ENCODE measurements around the gene VPS51.

VPS51 gene

DNA sequence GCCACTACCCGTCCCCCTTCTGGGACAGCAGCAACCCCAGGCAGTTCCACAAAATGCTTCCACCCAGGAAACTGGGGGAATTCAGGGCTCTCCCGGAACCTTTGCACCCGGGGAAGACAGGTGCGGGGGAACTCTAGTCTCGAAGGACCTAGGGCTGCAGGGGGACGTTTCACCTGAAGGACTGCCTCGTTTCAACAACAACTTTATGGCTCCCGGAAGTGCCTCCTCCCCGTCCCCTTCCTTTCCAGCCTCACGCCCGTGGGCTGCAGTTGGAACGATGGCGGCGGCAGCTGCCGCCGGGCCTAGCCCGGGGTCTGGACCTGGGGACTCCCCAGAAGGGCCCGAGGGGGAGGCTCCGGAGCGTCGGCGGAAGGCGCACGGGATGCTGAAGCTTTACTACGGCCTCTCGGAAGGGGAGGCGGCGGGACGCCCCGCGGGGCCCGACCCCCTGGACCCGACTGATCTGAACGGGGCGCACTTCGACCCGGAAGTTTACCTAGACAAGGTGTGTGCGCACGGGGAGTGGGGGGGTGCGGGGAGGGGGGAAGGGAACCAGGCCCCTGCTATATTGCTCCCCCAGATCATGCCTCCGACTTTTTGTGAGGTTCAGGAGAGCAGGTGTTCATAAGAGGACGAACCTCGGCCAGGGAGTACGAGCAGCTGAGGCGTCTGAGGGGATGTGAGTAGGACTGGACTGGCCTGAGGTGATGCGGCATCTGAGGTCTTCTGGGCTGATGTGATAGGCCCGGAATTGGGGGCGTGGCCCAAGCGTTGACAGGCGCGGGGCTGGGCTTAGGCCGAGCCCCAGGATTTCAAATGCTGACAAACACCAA lies at the start of gene VPS51:
TSS of gene VPS51 (plus strand) at position 241 of the 833 bp plus-strand sequence. CDS start at position 278, 37 bp downstream.
- in situ Hi-C loops (cut with MboI; ENCODE audit: low sequenced_read_pairs) = no loop called here

DNA sequence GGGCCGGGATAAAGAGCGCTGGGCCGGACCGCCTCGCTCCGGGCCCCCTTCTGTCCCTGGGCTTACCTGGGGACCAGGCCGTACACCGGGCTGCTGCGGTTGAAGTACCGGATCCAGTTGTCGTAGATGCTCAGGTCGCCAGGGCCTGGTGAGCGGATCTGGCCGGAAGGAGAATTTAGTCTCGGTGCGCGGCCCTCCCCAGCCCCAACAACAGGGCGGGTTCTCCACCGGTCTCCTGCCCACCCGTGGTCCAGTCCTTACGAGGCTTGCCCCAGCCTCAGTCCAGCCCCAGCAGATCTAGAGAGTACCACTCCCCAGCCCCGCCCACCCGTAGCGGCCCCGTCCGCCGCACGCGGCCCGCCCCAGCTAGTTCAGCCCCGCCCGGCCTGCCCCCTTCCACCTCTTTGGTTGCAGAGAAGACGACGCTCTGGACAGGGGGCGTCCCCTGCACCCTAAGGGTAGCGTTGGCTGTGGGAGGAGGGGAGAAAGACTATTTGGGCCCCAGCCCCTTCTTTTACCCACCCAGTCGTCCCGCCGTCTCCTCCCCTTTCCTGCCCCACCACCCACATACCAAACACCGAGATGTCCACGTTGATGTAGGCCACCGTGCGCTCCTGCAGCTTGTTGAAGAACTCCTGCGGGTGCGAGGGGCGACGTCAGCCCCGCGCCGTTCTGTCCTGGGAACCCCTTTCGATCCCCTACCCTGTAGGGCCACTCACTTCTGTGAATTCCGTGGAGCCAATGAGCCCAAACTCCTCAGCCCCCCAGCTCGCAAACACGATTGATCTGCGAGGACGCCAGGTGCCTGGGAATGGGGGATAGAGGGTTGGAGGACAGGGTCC lies 48.2 kb upstream of the VPS51 start:
- in situ Hi-C loops (cut with MboI; ENCODE audit: low sequenced_read_pairs) = no loop called here

DNA sequence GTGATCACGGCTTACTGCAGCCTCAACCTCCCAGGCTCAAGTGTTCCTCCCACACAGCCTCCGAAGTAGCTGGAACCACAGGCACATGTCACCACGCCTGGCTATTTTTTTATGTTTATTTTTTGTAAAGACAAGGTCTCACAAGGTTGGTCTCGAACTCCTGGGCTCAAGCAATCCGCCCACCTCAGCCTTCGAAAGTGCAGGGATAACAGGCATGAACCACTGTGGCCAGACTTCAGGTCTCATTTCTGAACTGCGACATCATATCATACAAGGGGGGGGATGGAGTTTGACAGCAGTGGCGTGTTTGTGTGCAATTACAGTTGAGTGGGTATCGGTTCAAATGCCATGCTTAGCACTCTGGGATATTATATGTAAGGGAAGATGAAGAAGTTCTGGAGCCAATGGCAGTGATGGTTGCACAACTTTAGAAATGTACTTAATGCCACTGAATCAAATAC lies 44.6 kb upstream of the VPS51 start:
- in situ Hi-C loops (cut with MboI; ENCODE audit: low sequenced_read_pairs) = no loop called here

DNA sequence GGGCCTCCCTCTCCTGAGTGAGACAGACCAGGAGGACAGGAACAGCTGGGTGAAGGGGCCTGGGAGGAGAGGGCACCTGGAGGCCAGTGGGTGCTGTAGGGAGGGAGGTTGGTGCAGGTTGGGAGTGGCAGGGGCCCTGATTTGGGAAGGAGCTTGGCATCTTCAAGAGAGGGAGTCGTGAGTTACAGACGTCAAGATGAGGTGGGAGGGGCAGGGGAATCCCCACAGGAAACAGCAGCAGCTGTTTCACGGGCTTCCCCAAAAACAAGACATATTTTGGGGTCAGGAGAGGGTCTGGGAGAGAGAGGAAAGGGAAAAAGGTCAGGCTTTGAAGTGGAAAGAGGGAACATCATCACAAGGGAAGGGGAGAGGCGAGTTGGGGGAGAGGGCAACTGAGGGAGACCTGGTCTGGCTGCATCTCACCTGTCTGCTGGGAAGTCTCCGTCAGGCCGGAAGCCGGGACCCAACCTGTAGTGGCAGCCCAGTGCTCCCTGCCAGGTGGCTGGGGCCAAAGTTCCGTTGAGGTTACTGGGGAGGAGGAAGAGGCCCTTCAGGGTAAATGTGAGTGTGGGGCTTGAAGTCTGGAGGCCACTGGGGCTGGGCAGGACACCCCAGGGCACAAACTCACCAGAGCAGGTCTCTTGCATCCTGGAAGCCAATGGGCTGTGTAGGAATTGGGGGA lies 42.0 kb upstream of the VPS51 start:
- in situ Hi-C loops (cut with MboI; ENCODE audit: low sequenced_read_pairs) = no loop called here

DNA sequence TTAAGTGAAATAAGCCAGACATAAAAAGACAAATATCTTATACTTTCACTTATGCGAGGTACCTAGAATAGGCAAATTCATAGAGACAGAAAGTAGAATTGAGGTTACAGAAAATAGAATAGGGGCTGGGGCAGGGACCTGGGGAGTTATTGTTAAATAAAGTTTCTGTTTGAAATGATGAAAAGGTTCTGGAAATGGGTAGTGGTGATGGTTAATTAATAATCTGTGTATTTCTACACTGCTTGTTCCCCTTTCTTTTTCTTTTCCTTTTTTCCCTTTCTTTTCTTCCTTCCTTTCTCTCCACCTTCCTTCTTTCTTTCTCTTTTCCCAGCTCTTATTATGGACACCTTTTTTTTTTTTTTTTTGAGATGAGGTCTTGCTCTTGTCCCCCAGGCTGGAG lies 40.5 kb upstream of the VPS51 start:
- in situ Hi-C loops (cut with MboI; ENCODE audit: low sequenced_read_pairs) = no loop called here

DNA sequence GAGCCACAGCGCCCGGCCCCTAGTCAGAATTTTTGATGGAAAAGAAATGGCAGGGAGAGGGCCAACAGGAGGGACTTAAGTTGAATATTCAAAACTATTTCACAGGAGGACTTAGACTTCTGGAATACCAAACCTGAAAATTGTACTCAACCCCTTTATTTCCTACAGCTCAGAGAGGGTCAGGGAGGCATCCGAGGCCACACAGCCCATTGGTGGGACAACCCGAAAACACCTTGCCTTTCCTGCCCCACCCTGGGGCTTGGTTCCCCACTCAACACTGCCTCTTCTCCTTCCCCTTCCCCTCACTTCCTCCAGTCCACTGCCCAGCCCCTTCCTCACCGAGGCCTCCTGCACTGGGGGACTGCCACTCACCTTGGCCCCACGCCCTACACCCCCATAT lies 39.0 kb upstream of the VPS51 start:
- in situ Hi-C loops (cut with MboI; ENCODE audit: low sequenced_read_pairs) = no loop called here

DNA sequence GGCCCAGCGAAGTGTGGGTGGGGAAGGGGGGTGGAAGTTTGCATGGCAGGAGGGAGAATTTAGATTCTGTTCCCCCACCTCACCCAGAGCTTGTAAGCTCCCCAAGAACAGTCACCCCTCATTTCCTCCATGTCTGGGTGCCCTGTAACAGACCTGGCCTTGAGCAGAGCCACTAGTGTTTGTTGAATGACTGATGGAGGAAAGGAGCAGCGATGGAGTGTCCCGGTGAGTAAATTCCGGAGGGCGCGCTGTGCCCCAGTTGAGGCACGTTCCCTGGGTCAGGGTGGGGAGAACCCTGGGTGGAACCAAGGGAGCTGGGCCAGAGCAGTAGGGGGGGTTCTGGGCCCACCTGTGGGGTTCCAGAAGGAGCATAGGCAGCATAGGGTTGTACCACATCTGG lies 38.5 kb upstream of the VPS51 start:
- in situ Hi-C loops (cut with MboI; ENCODE audit: low sequenced_read_pairs) = no loop called here

DNA sequence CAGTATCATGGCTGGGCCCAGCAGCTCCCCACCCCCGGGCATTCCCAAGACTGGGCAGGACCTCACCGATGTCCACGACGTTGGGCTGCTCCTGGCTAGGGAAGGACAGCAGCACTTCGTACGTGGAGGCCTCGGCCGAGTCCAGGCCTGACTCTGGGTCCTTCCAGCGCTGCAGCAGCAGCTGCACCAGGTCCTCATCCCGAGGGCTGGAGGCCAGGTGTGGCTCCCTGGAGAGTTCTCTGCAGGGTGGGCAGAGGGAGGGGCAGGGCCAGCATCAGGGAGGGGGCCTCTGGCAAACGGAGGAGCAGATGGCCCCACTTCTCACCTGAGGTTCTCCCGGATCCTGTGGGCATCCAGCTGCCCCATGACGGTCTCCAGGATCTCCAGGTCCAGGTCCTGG lies 38.0 kb upstream of the VPS51 start:
- in situ Hi-C loops (cut with MboI; ENCODE audit: low sequenced_read_pairs) = no loop called here

DNA sequence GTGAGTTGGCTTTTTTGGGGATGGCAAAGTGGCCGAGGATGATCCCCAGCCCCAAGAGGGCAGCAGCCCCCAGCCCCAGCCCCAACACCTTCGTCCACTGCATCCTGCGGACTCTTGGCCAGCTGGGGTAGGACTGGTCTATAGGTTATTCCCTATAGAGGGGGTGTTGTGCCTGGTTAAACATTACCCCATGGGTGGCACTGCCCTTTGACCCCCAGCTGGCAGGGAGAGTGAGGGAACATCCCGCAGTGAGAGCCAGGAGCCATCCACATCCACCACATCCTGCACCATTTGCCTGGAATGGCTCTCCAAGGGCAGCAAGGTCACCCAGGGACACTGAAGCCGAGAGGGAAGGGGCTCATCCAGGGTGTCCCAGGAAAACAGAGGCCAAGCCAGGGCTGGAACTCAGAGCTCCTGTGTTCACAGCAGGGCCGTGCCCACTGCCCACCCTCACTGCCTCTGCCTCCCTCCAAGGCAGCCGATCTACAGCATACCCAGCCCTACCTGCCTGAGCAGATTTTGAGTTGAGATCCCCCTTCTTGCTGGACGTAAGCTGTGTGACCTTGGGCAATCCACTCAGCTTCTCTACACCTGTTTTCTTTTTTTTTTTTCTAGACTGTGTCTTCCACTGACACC lies 37.5 kb upstream of the VPS51 start, which contains the start of gene NAALADL1:
TSS of gene NAALADL1 (minus strand) at position 135 of the 636 bp plus-strand sequence. CDS start at position 103, 32 bp downstream.
- in situ Hi-C loops (cut with MboI; ENCODE audit: low sequenced_read_pairs) = no loop called here

DNA sequence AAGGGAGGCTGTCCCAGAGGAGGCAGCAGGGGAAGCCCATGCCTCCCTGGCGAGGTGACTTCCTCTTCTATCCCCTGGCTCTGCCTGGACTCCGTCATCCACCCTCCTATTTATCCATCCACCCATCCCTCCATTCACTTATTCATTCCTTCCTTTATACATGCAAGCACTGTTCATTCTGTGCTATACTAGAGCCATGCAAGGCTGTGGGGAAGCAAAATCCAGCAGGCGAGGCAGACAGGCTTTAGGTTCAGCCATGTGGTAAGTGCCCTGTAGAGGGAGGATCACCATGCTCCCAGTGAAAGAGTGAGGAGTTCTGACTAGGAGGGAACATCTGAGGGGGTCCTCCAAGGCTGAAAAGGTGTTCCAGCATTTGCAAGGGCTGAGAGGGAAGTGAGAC lies 36.5 kb upstream of the VPS51 start:
- in situ Hi-C loops (cut with MboI; ENCODE audit: low sequenced_read_pairs) = no loop called here

DNA sequence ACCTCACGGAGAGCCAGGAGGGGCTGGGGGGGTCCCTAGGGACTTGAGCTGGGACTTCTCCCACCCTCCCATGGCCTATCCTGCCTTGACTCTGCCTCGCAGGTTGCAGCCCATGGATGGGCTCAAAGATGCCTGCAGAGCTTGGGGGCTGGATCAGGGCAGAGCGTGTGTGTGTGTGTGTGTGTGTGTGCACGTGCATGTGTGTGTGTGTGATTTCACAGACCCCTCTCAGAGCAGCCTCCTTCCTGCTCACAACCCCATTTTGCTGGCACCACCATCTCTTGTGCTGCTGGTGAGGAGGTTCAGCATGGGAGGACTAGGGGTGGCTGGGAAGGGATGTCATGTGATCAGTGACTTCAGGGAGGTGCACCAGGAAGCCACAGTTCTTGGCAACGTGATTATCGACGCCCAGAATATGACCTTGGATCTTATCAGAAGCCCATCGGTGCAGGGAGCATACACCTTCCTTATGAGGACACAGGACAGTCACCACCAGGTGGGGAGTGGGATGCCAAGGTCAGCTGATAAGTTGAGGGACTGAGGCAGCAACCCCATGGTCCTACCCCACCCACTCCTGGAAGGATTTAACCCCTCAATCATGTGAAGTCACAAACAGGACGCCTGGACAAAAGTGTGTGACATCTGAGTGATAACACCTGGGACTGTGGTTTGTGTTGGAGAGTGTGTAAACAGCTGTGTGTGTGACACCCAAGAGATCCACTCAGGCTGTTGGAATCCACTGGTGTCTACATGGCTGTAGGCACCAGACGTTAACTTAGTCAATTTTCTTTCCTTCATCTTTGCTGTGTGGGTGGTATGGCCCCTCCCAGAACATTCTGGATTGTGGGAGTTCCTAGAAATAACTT lies 35.8 kb upstream of the VPS51 start:
- in situ Hi-C loops (cut with MboI; ENCODE audit: low sequenced_read_pairs) = no loop called here

DNA sequence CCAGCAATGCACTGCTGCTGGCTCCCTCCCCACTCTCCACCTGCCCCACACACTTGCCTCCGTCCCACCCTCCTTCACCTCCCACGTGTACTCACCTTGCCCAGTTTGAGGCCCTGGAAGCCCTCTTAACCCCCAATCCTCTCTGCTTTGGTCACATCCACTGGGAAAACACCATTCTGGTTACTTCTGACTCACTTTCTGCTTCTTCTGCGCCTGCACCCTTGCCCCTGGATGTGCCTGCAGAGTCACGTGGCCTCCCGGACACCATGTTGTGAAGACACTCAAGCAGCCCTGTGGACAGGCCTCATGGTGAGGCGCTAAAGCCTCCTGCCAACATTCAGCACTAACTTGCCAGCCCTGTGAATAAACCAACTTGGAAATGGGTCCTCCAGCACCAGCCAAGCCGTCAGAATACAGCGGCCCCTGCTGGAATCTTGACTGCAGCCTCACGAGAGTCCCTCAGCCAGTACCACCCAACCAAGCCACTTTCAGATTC lies 35.1 kb upstream of the VPS51 start:
- in situ Hi-C loops (cut with MboI; ENCODE audit: low sequenced_read_pairs) = no loop called here

DNA sequence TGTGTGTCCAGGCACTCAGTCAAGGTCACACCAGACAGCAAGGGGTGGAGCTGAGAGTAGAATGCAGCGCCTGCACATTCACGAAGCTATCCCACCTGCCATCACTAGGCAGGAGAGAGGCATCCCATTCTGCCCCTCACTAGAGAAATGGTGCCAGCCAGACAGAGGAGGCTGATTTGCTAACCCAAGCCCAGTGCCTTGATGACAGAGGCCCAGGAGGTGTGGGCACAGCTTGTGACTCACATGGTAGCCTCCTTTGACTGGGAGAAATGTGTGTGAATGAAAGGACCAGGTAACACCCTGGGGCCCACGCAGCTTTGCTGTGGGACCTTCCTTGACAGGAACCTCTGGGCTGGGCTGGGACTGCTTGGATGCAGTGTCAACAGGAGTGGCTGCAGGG lies 32.5 kb upstream of the VPS51 start:
- in situ Hi-C loops (cut with MboI; ENCODE audit: low sequenced_read_pairs) = no loop called here

DNA sequence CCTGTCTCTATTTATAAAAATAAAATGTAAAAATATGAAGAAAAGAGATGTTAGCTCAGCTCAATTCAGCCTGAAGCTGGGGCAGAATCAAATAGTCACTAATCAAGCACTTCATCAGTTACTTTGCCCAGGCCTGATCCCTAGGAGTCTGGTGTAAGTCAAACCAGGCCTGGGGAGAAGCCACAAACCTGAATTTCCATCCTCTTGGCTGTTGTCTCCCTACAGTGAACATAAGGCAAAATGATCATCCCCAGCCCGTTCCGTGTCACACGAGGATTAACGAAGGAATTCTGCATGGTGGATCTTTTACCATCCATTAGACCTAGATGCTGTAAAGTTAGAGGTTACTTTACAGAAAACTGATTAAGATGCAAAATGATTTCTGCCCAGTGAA lies 31.2 kb upstream of the VPS51 start:
- in situ Hi-C loops (cut with MboI; ENCODE audit: low sequenced_read_pairs) = no loop called here

DNA sequence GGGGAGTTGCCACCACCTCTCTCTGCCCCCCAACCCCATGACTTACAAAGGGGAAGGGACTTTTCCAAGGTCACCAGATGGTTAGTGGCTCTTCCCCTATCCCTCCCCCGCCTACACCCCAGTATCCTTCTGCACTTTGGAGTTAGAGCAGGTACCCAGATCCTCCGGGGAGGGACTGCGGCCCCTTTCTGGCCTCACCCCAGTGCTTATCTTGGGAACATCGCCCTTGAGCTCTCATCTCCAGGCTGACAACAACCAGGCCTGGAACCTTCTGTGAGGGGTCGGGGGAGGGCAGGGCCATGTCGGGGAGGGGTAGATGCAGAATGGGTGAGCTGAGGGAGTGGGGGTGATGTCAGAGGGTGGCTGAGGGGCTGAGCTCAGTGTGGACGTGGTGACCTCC lies 30.2 kb upstream of the VPS51 start:
- in situ Hi-C loops (cut with MboI; ENCODE audit: low sequenced_read_pairs) = no loop called here

DNA sequence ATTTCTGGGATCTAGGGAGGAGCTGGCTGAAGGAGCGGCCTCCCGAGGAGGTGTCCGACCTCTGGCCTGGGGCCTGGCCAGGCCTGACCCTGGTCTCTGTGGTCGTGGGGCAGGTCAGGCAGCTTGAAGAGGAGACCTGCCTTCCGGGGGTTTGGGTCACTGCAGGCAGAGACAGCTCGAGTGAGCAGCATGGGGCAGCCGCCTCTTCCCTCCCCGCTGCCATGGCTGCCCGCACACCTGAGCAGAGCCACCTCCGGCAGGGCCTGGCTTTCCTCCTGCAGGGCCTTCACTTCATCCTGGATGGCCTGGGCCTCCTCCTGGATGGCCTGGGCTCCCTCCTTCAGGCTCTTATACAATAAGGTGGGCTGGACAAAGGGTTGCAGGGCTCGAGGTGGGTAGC lies 29.7 kb upstream of the VPS51 start:
- in situ Hi-C loops (cut with MboI; ENCODE audit: low sequenced_read_pairs) = no loop called here

DNA sequence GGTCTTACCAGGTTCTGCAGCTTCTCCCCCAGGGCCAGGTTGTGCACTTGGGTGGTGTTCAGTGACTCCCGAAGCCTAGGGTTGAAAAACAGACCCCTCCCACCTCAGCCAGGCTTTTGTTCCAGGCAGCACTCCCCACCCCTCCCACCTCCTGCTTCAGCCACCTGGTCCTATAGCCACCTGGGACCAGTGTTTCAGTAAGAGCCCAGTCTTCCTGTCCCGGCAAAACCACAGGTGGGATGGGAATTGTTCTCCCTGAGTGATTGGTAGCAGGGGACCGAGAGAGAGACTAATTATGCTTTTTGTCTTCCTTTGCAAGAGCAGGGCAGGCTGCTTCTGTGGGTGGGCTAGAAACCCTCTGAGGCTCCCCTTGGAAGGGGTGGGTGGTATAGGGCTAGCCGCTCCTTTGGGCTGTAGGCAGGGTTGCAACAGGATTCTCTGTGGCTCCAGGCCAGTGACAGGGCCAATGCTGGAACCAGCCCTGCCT lies 29.2 kb upstream of the VPS51 start:
- in situ Hi-C loops (cut with MboI; ENCODE audit: low sequenced_read_pairs) = no loop called here

DNA sequence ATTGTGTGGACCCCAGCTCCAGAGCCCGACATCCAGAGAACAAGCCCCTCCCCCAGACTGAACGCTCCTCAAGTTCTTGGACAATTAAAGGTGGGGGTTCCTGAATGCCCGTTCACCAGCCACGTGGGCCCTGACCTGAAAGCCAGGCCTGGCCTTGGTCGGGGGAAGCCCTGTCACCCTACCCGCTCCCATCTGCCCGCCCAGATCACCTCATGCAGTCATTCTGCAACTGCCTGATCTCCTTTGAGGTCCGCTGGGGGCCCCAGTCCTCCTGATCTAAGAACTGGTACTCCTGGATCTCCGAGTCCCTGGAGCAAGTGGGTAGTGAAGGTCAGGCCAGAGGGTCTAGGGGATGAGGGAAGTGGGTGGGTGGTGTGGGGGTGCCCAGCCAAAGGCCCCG lies 28.6 kb upstream of the VPS51 start:
- in situ Hi-C loops (cut with MboI; ENCODE audit: low sequenced_read_pairs) = no loop called here

DNA sequence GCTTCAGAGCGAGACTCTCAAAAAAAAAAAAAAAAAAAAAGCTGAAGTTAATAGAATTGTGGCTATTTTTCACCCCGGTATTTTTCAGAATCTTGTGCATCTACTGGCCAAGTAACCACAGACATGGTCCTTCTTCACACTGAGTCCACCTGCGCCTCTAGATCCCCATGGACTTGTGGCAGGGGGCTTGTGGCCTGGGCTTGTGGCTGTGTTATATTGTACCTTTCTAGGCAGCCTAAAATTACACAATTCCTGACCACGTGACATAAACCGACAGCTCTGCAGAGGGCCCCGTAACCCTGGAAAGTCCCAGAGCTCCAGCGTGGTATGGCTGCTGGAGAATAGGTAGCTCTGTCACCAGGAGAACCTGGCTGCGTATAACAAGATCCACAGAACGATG lies 26.8 kb upstream of the VPS51 start:
- in situ Hi-C loops (cut with MboI; ENCODE audit: low sequenced_read_pairs) = no loop called here
